OCI-LY1 (cell line): Measurements from ENCODE around the gene ARL15.

Experiments used
- EZH2 ChIP-seq: fragments of 200-600 bp; sonication (generic), shearing (Covaris generic); IDR thresholded peaks from 2 replicates; pipeline ENCODE4 v1.8.0; 2017; ENCODE audit warnings: borderline replicate concordance, mixed run types, mild to moderate bottlenecking, antibody characterized with exemption, low read length, moderate library complexity, mixed read lengths
- TF ChIP-seq, protein P1 (sequence below): fragments of 200-600 bp; sonication (generic), shearing (Covaris generic); IDR thresholded peaks from 2 replicates; pipeline ENCODE4 v1.5.1; 2017; ENCODE audit warnings: mild to moderate bottlenecking, antibody characterized with exemption, low read length, moderate library complexity, mixed read lengths

- TF ChIP-seq, protein P1, sequence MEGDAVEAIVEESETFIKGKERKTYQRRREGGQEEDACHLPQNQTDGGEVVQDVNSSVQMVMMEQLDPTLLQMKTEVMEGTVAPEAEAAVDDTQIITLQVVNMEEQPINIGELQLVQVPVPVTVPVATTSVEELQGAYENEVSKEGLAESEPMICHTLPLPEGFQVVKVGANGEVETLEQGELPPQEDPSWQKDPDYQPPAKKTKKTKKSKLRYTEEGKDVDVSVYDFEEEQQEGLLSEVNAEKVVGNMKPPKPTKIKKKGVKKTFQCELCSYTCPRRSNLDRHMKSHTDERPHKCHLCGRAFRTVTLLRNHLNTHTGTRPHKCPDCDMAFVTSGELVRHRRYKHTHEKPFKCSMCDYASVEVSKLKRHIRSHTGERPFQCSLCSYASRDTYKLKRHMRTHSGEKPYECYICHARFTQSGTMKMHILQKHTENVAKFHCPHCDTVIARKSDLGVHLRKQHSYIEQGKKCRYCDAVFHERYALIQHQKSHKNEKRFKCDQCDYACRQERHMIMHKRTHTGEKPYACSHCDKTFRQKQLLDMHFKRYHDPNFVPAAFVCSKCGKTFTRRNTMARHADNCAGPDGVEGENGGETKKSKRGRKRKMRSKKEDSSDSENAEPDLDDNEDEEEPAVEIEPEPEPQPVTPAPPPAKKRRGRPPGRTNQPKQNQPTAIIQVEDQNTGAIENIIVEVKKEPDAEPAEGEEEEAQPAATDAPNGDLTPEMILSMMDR, result no peak
- TF ChIP-seq EZH2, result no peak
These were observed 403.6 kb downstream of the ARL15 start for GRCh38 chr5:53906736-53907135.
